HG02642 (cell line): ENCODE data around the gene PITHD1.
"Not testable (repeated sequence)": the region's sequence is repeated elsewhere in the genome, so short reads cannot be mapped to it uniquely, and the experiment has no call there.

Experiments
- ATAC-seq: cut with Tn5 transposase; IDR thresholded peaks from one replicate; pipeline ENCODE4 v1.9.1; 2021; ENCODE audit warnings: mild to moderate bottlenecking; ENCODE audit not compliant: unreplicated experiment, poor library complexity

Gene PITHD1

DNA sequence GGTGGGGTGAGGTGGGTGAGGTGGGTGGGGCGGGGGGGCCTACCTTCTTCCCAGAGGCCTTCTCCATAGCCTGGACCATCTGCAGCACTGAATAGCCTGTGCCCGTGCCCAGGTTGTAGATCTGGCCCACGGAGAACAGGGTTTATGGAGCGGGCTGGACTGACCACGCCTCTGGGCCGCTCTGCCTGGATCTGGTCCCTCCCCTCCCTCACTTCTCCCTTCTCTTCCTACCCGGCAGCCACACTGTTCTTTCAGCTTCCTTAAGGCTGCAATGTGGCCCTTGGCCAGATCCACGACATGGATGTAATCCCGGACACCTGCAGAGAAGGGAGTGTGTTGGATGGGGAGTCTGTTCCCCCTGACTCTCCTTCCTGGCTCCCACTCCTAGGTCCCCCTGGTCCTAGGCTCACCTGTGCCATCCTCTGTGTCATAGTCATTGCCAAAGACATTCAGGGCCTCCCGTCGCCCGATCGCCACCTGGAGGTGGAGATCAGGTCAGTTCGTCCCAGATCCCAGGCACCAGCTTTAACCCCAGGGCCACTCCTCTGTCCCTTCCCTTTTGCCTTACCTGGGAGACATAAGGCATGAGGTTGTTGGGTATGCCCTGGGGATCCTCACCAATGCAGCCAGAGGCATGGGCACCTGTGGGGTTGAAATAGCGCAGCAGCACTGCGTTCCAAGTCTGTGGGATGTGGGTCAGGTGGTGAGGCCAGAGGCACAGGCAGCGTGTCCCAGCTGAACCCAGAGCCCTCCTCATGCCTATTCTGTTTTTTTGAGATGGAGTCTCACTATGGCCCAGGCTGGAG is 18.5 kb downstream of the PITHD1 start:
- no peak for ATAC-seq

DNA sequence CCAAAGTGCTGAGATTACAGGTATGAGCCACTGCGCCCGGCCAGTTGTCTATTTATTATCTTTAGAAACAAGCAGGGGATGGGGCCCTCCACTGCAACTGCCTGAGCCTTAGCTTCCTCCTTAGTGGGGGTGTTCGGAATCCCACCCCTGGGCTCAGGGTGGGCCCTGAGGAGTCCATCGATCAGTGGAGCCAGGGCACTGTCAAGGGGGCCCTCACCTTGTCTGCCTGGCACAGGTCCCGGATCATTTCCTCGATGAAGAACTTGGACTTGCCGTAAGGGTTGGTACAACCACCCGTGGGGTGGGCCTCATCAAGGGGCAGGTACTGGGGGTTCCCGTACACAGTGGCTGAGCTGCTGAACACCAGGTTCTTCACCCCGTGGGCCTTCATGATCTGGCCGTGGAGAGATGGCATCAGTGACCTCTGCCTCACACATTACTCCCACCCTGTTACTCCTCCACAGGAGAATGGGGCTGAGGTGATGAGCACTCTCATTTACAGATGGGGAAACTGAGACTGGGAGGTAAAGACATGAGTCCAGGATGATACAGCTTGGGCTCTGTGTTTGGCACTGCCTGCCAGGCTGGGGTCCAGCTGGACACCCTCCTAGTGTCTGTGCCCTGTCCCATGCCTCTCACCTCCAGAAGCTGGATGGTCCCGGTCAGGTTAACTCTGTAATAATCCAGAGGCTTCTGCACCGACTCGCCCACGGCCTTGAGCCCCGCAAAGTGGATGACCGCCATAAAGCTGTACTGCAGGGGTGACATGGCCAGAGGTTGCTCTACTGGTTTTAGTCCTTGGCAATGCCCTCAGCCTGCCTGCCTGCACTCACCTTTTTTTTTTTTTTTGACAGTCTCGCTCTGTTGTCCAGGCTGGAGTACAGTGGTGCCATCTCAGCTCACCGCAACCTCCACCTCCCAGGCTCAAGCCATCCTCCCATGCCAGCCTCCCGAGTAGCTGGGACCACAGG is 19.5 kb downstream of the PITHD1 start:
- ATAC-seq = no peak

DNA sequence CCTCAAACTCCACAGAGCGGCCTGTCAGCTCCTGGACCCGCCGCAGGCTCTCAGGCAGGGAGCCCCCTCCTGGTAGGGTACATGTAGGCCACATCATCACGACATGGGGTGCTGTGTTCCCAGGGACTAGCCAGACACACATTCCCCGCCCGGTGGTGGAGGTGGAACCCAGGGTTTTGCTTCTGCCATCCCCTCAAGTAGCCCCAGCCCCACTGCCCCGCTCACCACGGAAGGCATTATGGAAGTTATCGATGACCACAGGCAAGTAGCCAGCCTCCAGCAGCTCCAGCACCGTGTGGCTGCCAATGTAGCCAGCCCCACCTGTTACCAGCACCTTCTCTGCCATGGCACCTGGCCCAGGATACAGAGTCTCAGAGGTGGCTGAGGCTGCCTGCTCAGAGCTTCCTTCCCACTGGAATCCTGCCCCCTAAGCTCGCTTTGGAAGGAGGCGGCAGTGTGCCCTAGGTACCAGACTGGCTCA is 20.5 kb downstream of the PITHD1 start:
- no peak for ATAC-seq

DNA sequence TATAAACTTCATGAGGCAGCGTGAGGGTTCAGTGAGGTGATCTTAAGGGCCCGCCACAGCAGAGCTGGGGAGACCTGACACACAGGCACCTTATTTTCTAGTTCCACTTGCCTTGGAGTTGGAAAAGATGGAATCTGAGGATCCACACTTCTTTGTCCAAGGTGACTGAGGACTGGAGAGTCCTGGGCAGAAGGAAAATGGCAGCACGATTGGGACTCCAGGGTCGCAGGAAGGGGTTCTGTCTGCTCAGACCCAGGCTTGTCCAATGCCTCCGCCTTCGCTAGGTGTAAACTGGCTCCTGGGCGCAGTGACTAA is 21.0 kb downstream of the PITHD1 start:
- ATAC-seq = no peak

GRCh38 chr1:23799570-23800399 is 21.6 kb downstream of the PITHD1 start:
- ATAC-seq = peak; percentile 15

DNA sequence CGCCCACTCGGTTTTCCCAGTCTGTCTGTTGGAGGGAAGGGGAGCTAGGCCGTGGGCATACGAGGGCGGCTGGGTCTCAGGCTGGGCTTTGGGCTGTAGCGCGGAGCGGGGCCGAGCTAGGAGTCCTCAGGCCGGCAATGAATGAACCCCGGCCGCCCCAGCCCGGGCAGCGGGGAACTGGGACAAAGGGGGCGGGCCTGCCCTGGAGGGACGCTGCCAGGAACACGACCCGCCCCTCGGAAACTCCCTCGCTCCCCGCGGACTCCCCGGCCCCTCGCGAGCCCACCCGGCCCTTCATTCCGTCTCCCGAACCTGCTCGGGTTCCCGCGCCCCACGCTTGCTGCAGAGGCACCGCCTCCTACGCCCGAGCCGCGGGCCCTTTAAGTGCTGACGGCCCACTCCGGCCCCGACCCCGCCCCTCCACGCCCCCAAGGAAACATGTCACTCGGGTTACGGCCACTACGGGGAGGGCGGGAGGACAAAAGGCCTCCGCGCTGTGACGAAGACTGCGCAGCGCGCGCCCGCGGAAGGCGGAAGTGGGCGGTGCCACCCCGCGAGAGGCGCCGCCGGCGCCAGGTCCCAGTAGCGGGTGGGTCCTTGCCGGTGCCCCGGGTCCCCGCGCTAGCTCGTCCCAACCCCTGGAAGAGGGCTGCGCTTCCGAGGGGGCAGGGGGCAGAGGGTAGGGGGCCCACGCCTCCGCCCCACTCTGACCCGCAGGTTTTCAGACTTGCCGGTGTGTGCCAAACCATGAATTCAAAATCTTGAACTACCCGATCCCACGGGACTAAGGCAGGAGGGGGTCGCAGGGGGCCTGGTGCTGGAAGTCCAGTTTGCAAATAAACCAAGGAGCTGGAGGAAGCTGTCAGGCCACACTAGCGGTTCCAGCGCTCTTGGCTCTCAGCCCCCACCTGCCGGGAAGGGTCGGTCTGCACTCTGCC is 22.5 kb downstream of the PITHD1 start, which contains the start of gene GALE:
TSS of gene GALE (minus strand) at position 355 of the 938 bp plus-strand sequence. CDS start 1,747 bp downstream, outside the sequence.
- peak; percentile 78 for ATAC-seq

DNA sequence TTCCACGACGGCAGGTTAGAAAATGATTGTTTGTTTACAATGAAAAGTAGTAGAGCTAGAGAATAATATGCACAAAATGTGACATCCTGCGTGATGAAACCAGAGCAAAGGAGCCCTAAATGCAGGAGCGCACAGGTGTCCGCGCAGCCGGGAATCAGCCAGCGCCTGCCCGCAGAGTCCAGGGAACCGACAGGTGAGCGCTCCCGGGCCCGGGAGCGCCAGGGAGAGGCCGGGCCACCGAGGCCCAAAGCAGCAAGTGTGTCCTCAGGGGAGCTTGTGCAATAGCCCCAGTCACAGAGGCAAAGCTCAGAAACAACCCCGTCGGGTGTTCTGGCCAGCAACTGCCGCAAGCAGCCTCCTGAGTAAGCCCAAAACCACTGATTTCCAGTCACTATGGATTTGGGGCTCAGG is 23.1 kb downstream of the PITHD1 start:
- ATAC-seq = no peak

GRCh38 chr1:23801876-23802275 is 23.7 kb downstream of the PITHD1 start:
- no peak for ATAC-seq

DNA sequence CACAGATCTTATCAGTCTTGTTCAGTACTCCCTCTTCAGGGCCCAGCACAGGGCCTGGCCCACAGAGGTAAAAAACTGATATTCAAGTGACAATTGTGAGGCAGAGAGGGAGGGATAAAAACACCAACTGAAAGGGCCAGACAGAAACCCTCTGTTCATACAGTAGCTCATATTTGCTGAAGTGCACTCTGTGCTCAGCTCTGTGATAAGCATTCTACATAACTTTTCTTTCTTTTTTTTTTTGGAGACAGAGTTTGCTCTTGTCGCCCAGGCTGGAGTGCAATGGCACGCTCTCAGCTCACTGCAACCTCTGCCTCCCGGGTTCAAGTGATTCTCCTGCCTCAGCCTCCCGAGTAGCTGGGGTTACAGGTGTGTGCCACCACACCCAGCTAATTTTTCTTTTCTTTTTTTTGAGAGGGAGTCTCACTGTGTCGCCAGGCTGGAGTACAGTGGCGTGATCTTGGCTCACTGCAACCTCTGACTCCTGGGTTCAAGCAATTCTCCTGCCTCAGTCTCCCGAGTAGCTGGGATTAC is 24.7 kb downstream of the PITHD1 start:
- ATAC-seq = not testable (repeated sequence)

DNA sequence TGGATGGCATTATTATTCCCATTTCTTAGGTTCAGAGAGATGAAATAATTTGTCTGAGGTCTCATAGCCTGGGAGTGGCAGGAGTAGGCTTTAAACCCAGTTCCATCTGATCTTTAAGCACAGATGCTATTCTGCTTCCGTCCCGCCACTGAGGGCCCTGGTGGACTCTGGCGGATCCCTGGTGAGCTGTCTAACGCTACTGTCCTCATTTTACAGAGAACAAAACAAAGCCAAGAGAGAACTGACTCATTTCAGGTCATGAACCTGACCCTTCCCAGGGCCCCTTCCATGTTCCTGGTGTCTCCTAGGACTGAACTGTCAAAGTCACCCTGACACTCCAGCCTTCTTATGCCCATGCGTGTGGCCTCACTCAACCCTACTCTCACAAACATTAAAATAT is 25.5 kb downstream of the PITHD1 start:
- ATAC-seq = no peak

- no peak for ATAC-seq
Observed at GRCh38 chr1:23804183-23804835, 26.1 kb downstream of the PITHD1 start.

DNA sequence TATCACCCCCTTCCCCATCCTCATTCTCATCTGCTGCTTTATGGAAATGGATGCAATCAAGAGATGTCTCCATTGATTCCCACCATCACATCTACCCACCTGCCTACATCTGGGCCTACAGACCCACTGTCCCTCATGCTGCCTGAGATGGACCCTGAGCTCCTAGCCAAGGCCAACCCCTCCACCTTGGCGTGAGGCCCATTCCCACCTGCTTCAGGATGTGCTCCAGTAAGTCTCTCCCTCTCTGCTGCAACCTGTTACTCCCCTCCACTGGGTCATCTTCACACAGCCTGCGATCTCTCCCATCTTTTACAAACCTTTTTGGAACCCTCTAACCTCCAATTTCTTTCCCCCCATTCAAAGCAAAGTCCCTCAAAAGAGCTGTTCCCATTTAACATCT is 26.8 kb downstream of the PITHD1 start:
- ATAC-seq = no peak

- ATAC-seq = no peak
Observed at GRCh38 chr1:23806280-23806679, 28.1 kb downstream of the PITHD1 start.

DNA sequence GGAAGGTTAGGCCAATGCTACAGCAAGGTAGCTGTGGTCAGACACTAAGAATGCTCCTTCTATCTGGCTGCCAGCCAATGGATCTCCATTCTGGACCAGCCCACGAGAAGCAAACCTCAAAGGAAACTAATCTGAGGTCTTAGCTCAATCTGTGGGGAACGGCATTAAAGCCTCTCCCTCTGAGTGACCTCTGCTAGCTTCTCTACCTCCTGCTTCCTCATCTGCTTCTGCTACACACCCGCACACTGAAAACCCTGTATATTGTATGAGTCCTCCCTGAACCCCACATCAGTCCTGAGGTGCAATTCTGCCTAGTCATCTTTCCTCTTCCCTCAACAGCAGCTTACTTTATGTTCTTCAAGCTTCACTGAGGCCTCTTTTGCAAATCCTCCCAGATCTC is 29.2 kb downstream of the PITHD1 start:
- ATAC-seq = no peak

DNA sequence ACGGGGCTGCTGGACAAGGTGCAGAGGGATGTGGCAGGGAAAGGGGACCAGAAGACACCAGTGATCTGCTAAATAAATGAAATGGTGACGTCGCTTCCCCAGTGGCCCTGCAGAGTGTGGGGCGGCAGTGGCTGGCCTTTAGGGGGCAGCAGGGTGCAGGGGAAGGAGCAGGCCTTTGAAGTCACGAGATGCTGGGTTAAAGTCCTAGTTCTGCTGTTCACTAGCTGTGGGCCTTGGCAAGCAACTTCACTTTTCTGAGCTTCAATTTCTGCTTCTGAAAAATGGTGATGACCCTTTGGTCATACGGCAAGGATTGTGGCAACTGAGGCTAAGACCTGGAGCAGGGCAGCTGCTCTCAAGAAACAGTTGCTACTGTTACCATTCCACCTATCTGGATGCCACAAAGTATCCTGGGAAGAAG is 31.5 kb downstream of the PITHD1 start:
- peak; percentile 57 for ATAC-seq

DNA sequence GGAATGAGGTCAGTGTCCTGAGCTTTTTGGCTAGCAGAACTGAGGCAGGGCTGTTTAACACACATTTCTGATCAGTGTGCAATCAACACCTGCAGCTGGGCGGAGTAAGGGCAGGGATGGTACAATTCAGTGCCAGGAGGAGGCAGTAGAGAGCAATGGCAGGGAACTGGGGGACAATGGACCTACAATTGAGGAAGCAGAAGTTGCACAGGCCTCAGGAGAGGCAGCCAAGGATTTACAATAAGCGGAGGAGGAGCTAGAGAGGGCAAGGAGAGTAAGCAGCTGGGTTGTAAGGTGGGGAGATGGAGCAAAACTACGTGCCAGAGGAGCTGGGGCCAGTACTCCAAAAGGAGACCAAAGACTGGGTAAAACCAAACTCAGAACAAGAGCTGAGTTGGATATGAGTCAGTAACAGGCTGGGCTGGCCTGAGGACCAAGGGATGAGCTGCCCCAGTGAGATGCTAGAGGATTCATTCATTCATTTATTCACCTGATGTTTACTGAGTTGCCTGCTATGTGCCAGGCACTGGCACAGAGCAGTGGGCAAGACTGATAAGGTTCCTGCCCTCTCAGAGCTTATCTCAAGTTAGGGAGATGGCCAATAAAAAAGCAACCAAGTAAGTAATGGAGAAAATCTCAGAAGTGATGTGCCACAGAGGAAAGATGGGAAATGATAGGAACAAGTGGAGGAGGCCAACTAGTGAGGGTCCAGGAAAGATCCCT is 32.8 kb downstream of the PITHD1 start:
- ATAC-seq = peak; percentile 61

GRCh38 chr1:23814016-23814415 is 35.8 kb downstream of the PITHD1 start:
- ATAC-seq = no peak

DNA sequence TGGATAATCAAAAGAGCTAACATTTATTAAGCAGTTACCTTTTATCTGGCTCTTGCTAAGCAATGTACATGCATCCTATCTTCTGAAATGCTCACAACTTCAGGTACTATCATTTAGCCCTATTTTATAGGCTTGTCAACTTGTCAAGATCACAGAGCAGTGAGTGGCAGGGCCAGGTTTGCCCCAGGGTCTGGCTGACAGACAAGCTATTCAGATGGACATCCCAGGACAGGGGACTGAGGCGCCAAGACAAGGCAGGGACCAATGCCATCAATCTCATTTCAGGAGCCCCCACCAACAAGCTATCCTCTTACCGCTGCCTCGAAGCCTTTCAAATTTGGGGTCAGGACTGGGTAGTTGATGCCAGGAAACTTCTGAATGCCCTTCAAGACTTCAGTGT is 38.1 kb downstream of the PITHD1 start:
- no peak for ATAC-seq
